Measurements from ENCODE around the gene ANKZF1. TPM values are rescaled to one million over a fixed set of nuclear protein-coding genes. Genes with fewer than 3 reads are reported as not detected.

The ANKZF1 gene
- total and polyA plus RNA-seq, 2 of the 8 experiments (the other 6 are each of a cell fraction or from before 2014, with no cell fraction given): 32.5 to 50.1 TPM

- no peak overlapping the region for H2AFZ ChIP-seq (ENCODE audit: low read length)
- H3K9me3 ChIP-seq (ENCODE audit: insufficient read depth in 2 of 2, low read depth in 1 of 2, low read length in 1 of 2): no peaks in the 10 kb centered on the region
- no peak overlapping the region; the same call in 1 of the 2 replicates for H3K18ac ChIP-seq (ENCODE audit: extremely low read depth, low read length)
- no peak overlapping the region for H3K27ac ChIP-seq (ENCODE audit: low read depth, low read length)
- 39% methylated on average over 14 of the region's 17 CpGs; no CpG with 5 or more reads in 1 of the 2 experiments for WGBS, 2 experiments (ENCODE audit: extremely low coverage in 1 of 2, insufficient coverage in 1 of 2, insufficient read length in 1 of 2, insufficient replicate concordance in 2 of 2, low coverage in 1 of 2, low lambda C conversion rate in 2 of 2, missing lambda C conversion rate in 1 of 2)
- H4K8ac ChIP-seq (ENCODE audit: extremely low read depth, insufficient read depth, low read length): no peak overlapping the region
- H3K9ac ChIP-seq (replicated peaks in 1 of 4; ENCODE audit: extremely low read depth in 1 of 4, low read depth in 3 of 4, low read length in 3 of 4): no peak overlapping the region
- ChIA-PET CTCF (ENCODE audit: partially characterized antibody) (interaction anchor here (0.6 to 12.1 kb wide), 13 partner anchors 6 to 115 kb away, joined by 3 to 220 read pairs (median 3); partner anchors contain the start of genes GLB1L and STK16), POLR2A (ENCODE audit: partially characterized antibody) (interaction anchor here (0.9 to 3.4 kb wide), 9 partner anchors 9 to 80 kb away, joined by 3 to 19 read pairs (median 4); partner anchors contain the start of genes GLB1L, PTPRN, STK16 and TUBA4A)
- no peak overlapping the region for H3K56ac ChIP-seq (replicated peaks; ENCODE audit: insufficient read length, low read depth, low read length)
- DNase-seq (ENCODE audit: low read depth in 1 of 2, low spot score in 2 of 2): no peak
- TF ChIP-seq CBX5 (IDR thresholded peaks at IDR 0.05; ENCODE audit: low read depth, low read length): no peak
- peak; percentile 94 for TF ChIP-seq SIX5 (IDR thresholded peaks at IDR 0.05; ENCODE audit: low read depth, low read length)
- peak; percentile 34; the same call in 1 of the 2 replicates for TF ChIP-seq CREB1 (IDR thresholded peaks at IDR 0.05)
- TF ChIP-seq POU5F1 (IDR thresholded peaks at IDR 0.05; ENCODE audit: low read depth, low read length): no peak
- H2AK5ac ChIP-seq (ENCODE audit: low read depth, low read length): no peak overlapping the region
- peaks cover 0 to 2% of the 10 kb centered on the region in 2 experiments for H4K20me1 ChIP-seq (replicated peaks in 1 of 2; ENCODE audit: control insufficient read depth in 1 of 2, insufficient read depth in 2 of 2, low read length in 2 of 2)
- H3K79me1 ChIP-seq (ENCODE audit: low read depth, low read length): no peaks in the 10 kb centered on the region; the same call in 1 of the 2 replicates
- peak overlapping the region; percentile 19 to 45; a peak in 3 of 4 replicates for H3K4me2 ChIP-seq (ENCODE audit: insufficient read depth in 1 of 2, low read depth in 2 of 2, low read length in 2 of 2)
- H3K23me2 ChIP-seq (ENCODE audit: low read depth, low read length): no peaks in the 10 kb centered on the region
- peaks cover 0 to 10% (median 6%) of the 10 kb centered on the region in 4 experiments; a peak in 6 of 7 replicates for H3K4me1 ChIP-seq (replicated peaks in 1 of 4; ENCODE audit: control insufficient read depth in 3 of 4, insufficient read depth in 4 of 4, low read length in 3 of 4)
- peak overlapping the region; percentile 66; the same call in 1 of the 2 replicates for H2BK5ac ChIP-seq (ENCODE audit: low read depth, low read length)
- peak overlapping the region; percentile 39; the same call in 1 of the 2 replicates for H2BK12ac ChIP-seq (ENCODE audit: low read depth, low read length)
- H3K14ac ChIP-seq (ENCODE audit: insufficient read length): no peak overlapping the region
- peaks cover 0 to 4% (median under 1%) of the 10 kb centered on the region in 4 experiments; a peak in 3 of 8 replicates for H3K36me3 ChIP-seq (ENCODE audit: control insufficient read depth in 2 of 4, insufficient read depth in 4 of 4, low read length in 3 of 4)
- FAIRE-seq: peak; percentile 70
- no peak overlapping the region; a peak in 2 of 8 replicates for H3K4me3 ChIP-seq (ENCODE audit: extremely low read depth in 1 of 4, insufficient read depth in 2 of 4, low read depth in 3 of 4, low read length in 4 of 4)
- H2BK20ac ChIP-seq (ENCODE audit: low read length): no peak overlapping the region
- H4K91ac ChIP-seq (replicated peaks; ENCODE audit: insufficient read length, low read length): peak overlapping the region; percentile 51
- no peak overlapping the region for H2BK120ac ChIP-seq (replicated peaks; ENCODE audit: low read depth, low read length)
- H4K5ac ChIP-seq (ENCODE audit: insufficient read length, low read depth, low read length): no peak overlapping the region
- H2BK15ac ChIP-seq (ENCODE audit: low read length): peak overlapping the region; percentile 99; the same call in 1 of the 2 replicates
- H3K79me2 ChIP-seq (ENCODE audit: control insufficient read depth in 1 of 2, insufficient read depth in 2 of 2, low read length in 2 of 2): no peaks in the 10 kb centered on the region
- no peaks in the 10 kb centered on the region for H3K27me3 ChIP-seq (replicated peaks in 1 of 4; ENCODE audit: control insufficient read depth in 3 of 4, extremely low read depth in 1 of 4, insufficient read depth in 3 of 4, low read length in 3 of 4)
- H3K23ac ChIP-seq (ENCODE audit: insufficient read length): no peak overlapping the region
- peak overlapping the region; percentile 36 for H3K4ac ChIP-seq (replicated peaks; ENCODE audit: insufficient read length, low read depth, low read length)
Measured at GRCh38 chr2:219285894-219286425, 56.4 kb downstream of the ANKZF1 start.
